HG03139 (cell line): ENCODE data around the gene ASTN1.

Experiments used
- ATAC-seq: cut with Tn5 transposase; IDR thresholded peaks from one replicate; pipeline ENCODE4 v1.9.1; 2021; ENCODE audit not compliant: unreplicated experiment

Gene ASTN1

DNA sequence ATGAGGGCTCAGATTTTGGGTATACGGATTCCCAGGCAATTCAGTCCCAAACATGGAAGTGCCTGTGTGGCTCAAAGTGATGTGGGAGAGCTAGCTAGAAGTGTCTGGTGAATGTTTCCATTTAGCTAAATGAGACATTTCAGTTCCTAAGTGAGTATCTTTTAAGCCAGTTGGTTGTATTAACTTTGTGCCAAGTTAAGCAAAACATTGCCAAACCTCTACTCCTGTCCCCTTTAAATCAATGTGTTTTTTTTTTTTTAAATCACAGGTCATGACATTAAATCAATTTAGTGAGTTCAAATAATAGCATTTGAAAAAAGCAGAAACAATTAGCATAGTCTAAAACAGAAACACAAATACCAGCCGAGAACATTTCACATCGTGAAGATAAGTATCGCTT is 230.1 kb downstream of the ASTN1 start:
- ATAC-seq: no peak

GRCh38 chr1:176932114-176933104 is 232.1 kb downstream of the ASTN1 start:
- ATAC-seq: no peak

DNA sequence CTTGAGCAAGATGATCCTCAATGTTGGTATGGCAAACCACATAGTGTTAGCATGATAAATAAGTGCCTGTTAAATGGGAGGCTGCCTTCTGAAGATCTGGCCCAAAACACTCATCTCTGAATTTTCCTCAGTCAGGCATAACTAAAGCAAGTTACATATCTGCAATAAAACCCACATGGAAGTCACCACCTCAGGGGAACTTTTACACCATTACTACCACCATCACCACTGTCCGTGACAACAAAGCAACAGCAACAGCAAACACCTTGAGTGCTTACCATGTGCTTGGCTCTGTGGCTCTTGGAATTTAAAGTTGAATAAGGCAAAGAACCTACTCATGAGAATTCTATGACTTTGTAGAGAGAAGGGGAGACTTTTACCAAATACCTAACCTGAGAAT is 233.0 kb downstream of the ASTN1 start:
- no peak for ATAC-seq

GRCh38 chr1:176926330-176927086 is 238.0 kb downstream of the ASTN1 start:
- ATAC-seq: no peak

GRCh38 chr1:176925223-176925622 is 239.3 kb downstream of the ASTN1 start:
- no peak for ATAC-seq

DNA sequence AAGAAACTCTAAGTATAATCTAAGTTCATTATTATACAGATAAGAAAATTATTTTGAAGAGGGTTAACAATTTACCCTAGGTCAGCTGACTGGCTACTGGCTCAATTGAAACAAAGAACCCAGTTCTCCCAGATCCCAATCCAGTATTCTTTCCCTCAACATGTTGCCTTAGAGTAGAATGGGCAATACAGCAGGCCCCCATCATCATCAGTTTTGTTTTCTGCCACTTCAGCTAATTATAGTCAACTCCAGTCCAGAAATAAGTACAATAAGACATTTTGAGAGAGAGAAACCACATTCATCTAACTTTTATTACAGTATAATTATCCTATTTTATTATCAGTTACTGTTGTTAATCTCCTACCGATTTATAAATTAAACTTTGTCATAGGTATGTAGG is 241.2 kb downstream of the ASTN1 start:
- no peak for ATAC-seq

GRCh38 chr1:176919386-176920378 is 244.8 kb downstream of the ASTN1 start:
- ATAC-seq: no peak

- no peak for ATAC-seq
Observed at GRCh38 chr1:176905648-176906047, 258.9 kb downstream of the ASTN1 start.

DNA sequence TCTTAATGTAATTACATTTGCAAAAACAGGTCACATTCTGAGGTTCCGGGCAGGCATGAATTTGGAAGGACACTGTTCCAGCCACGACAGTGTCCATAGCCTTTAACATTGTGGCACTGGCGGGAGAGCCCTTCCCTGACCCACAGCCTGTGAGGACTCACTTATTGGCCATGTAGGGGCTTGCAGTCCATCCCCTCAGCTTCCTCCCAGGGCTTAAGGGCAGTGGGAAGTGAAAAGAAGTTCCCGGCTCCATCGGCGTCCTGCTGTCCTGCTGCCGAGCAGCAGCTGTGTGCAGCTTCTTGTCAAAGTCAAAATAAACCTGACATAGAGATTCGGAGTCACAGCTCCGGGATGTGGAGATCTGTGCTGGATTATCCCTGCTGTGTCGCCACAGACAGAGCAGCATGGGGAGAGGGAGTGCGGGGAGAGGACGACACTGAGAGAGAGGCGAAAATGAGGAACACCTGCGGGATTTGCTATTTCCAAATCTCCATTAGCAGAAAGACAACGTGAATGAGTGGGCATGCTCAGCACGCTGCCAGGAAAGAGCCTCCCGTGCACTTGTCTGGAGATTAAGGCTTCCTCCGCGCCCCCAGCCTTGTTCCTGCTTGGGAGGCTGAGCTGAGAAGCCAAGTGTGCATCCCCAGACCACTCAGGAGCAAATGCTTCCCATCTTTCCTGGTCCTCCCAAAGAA is 260.3 kb downstream of the ASTN1 start:
- ATAC-seq: no peak

- no peak for ATAC-seq
Observed at GRCh38 chr1:176903474-176903873, 261.0 kb downstream of the ASTN1 start.

DNA sequence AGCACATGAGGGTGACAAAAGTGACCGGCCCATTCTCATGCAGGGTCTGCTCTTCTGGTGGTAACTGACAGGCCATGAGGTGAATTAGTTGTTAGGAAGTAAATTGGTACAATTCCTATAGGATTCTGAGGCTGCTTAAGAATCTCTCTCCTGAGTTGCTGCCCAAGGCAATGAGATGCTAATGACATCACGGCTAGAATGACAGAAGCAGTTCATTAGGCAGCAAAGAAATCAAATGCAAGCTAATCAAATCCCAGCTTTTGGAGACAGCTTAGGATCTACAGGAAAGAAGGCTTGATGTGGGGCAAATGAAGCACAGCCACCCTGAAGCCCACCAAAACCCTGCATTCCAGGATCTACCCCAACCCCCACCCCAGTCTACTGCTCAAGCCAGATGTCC is 265.2 kb downstream of the ASTN1 start:
- ATAC-seq: no peak

DNA sequence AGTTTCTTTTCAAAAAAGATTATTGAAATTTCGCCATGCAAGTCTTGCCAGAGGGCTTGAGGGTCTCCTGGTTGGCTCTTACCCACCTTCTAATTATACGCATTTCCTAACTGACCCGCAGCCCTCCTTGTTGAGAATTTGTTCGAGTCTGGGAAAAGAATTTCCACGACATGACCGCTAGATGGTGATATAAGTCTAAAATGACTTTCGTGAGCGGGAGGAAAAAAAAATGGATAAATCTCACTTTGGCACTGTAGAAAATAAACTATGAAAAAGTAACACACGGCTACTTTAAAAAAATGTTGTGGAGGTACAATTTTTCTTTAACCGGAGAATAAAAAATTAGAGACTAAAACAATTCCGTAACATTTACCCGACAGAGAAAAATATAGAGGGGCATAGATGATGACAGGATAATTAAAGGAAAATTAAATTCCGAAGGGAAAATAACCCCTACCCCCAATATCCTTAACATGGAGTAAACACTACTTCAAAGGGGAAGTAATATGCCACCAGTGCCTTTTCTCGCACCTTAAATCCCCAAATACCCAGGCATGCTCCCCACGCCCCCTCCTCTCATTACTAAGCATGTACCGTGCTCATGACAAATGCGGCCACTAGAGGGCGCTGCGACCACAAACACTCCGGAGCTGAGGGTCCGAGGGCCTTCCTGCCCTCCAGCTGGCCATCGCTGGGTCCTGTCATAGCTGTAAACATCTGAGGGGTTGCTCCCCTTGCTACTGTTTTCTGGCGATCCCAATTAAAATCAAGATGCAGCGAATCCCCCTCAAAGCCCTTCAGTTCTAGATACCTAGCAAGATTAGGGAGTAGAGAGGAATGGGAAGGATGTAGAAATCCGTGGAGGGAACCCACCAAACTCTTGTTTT is 266.9 kb downstream of the ASTN1 start:
- ATAC-seq: peak; percentile 74

DNA sequence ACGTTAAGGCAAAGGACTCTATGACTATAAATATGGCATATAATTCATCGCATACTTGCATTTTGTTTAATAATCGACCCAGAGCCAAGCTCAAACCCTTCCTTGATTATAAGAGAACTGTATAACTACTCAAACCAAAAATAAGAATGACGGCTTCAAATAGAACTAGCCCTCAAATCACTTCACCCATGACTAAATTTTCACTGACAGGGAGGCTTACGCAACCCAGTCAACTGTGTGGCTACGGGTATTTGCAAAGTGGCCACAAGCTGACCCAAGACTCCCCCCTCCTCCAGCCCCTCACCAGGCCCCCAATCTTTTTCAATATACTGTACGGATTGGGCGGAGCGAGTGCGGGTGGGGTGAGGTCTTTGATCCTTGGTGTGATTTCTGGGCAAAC is 268.3 kb downstream of the ASTN1 start:
- ATAC-seq: no peak

GRCh38 chr1:176894450-176894849 is 270.1 kb downstream of the ASTN1 start:
- no peak for ATAC-seq

GRCh38 chr1:176893625-176894352 is 270.7 kb downstream of the ASTN1 start:
- ATAC-seq: no peak

DNA sequence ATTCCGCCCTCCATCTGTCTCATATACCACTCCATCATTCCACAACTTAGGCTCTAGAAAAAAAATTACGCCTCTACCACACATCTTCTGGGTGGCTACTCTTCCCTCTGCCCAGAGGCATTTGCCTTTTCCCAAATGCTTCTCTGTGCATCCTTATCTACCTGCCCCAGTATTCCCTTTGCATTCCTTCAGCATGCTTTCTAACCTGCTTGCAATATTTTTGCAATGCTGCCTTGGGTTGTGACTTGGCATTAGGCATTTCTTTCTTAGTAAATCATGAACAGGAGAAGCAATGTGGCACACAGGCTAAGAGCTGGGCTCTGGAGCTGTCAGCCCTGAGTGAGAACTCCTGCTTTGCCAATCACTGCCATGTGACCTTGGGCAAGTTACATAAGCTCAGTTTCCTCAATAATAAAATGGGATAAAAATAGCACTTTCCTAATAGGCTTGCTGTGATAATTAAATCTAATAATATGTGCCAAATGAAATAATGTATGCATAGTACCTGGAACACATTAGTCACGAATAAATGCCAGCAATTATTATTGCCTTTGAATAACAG is 276.0 kb downstream of the ASTN1 start:
- ATAC-seq: no peak

GRCh38 chr1:176885751-176886150 is 278.8 kb downstream of the ASTN1 start:
- no peak for ATAC-seq

- no peak for ATAC-seq
Observed at GRCh38 chr1:176885341-176885740, 279.2 kb downstream of the ASTN1 start.
